ENCODE measurements around the gene IL27RA. TPM values are rescaled to one million over a fixed set of nuclear protein-coding genes. Genes with fewer than 3 reads are reported as not detected.

The IL27RA gene
- total RNA-seq, 2 donors from 2014 or later: 10.3 to 10.8 TPM

DNA sequence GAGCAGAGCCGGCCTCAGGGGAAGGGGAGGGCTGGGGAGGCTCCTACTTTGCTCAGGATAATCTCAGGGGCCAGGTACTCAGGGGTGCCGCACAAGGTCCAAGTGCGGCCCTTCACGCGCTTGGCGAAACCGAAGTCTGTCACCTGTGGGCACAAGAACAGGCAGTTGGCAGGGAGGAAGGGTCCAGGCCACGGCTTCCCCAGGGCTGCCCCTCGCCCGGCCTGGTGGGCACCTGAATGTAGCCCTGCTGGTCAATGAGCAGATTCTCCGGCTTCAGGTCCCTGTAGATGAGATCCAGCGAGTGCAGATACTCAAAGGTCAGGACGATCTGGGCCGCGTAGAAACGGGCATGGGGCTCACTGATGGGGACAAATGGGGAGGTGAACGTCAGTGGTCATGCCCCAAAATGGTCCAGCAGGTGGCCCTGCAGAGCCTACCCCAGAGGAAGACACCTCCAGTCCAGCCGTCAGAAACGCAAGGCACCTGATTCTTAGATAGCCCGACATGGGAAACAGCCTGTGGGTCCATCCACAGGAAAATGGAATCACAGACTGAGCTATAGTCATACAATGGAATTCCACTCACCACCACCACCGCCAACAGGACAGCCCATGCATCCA lies 66.1 kb downstream of the IL27RA start:
- Histone ChIP-seq H3K4me3 (ENCODE audit: low read length) (no peak overlapping the region), H3K27me3 (ENCODE audit: control insufficient read depth, insufficient read depth, low read length, poor library complexity, severe bottlenecking) (no peaks in the 10 kb centered on the region), H3K36me3 (ENCODE audit: control insufficient read depth, insufficient read depth, low read length) (peaks cover 10% of the 10 kb centered on the region), H3K27ac (ENCODE audit: low read depth, low read length) (no peak overlapping the region), H3K9ac (ENCODE audit: extremely low read depth, low read length, poor library complexity, severe bottlenecking) (no peak overlapping the region), H3K9me3 (ENCODE audit: control insufficient read depth, low read length) (peaks cover 9% of the 10 kb centered on the region), H3K4me1 (ENCODE audit: control insufficient read depth, insufficient read depth, low read length) (no peaks in the 10 kb centered on the region)
- TF ChIP-seq, protein P1, sequence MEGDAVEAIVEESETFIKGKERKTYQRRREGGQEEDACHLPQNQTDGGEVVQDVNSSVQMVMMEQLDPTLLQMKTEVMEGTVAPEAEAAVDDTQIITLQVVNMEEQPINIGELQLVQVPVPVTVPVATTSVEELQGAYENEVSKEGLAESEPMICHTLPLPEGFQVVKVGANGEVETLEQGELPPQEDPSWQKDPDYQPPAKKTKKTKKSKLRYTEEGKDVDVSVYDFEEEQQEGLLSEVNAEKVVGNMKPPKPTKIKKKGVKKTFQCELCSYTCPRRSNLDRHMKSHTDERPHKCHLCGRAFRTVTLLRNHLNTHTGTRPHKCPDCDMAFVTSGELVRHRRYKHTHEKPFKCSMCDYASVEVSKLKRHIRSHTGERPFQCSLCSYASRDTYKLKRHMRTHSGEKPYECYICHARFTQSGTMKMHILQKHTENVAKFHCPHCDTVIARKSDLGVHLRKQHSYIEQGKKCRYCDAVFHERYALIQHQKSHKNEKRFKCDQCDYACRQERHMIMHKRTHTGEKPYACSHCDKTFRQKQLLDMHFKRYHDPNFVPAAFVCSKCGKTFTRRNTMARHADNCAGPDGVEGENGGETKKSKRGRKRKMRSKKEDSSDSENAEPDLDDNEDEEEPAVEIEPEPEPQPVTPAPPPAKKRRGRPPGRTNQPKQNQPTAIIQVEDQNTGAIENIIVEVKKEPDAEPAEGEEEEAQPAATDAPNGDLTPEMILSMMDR (conservative IDR thresholded peaks at IDR 0.05): peak; percentile 57
- Mint-ChIP-seq H3K9me3 (peaks cover 20% of the 10 kb centered on the region), H3K27ac (peak overlapping the region; percentile 18), H3K27me3 (ENCODE audit: insufficient read depth) (peaks cover 5% of the 10 kb centered on the region), H3K4me1 (no peaks in the 10 kb centered on the region), H3K4me3 (no peak overlapping the region), H3K36me3 (ENCODE audit: low read depth) (peaks cover 31% of the 10 kb centered on the region)
- WGBS, 2 experiments (ENCODE audit: insufficient coverage in 1 of 2, insufficient read length in 1 of 2): 91 to 93% methylated on average over 19 to 21 of the region's 21 CpGs
- DNase-seq: peak; percentile 63

DNA sequence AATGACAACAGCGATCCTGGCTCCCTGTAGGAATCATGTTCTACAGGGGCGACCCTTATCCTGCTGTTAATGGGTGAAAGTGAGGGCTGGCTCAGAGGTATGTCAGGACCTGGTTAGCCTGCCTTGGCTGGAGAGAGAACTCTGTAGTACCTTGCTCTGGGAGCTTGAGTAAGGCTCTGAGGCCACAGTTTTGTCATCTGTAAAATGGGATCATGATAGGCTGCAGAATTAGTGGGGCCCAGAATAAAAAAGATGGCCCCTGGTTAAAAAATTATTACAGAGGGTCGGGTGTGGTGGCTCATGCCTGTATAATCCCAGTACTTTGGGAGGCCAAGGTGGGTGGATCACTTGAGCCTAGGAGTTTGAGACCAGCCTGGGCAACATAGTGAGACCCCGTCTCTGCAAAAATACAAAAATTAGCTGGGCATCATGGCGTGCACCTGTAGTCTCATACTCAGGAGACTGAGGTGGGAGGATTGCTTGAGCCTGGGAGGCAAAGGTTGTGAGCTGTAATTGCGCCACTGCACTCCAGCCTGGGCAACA lies 69.5 kb downstream of the IL27RA start:
- Mint-ChIP-seq H3K4me3 (no peak overlapping the region), H3K9me3 (no peaks in the 10 kb centered on the region), H3K36me3 (ENCODE audit: low read depth) (peaks cover 41% of the 10 kb centered on the region), H3K27ac (no peak overlapping the region), H3K27me3 (ENCODE audit: insufficient read depth) (no peaks in the 10 kb centered on the region), H3K4me1 (no peaks in the 10 kb centered on the region)
- Histone ChIP-seq H3K9ac (ENCODE audit: extremely low read depth, low read length, poor library complexity, severe bottlenecking) (no peak overlapping the region), H3K4me1 (ENCODE audit: control insufficient read depth, insufficient read depth, low read length) (no peaks in the 10 kb centered on the region), H3K4me3 (ENCODE audit: low read length) (no peak overlapping the region), H3K27ac (ENCODE audit: low read depth, low read length) (no peak overlapping the region), H3K9me3 (ENCODE audit: control insufficient read depth, low read length) (no peaks in the 10 kb centered on the region), H3K36me3 (ENCODE audit: control insufficient read depth, insufficient read depth, low read length) (peaks cover 21% of the 10 kb centered on the region), H3K27me3 (ENCODE audit: control insufficient read depth, insufficient read depth, low read length, poor library complexity, severe bottlenecking) (no peaks in the 10 kb centered on the region)
- TF ChIP-seq, protein P1 (conservative IDR thresholded peaks at IDR 0.05): no peak
- DNase-seq: no peak
- 88 to 95% methylated on average over 5 to 6 of the region's 6 CpGs for WGBS, 2 experiments (ENCODE audit: insufficient coverage in 1 of 2, insufficient read length in 1 of 2)

DNA sequence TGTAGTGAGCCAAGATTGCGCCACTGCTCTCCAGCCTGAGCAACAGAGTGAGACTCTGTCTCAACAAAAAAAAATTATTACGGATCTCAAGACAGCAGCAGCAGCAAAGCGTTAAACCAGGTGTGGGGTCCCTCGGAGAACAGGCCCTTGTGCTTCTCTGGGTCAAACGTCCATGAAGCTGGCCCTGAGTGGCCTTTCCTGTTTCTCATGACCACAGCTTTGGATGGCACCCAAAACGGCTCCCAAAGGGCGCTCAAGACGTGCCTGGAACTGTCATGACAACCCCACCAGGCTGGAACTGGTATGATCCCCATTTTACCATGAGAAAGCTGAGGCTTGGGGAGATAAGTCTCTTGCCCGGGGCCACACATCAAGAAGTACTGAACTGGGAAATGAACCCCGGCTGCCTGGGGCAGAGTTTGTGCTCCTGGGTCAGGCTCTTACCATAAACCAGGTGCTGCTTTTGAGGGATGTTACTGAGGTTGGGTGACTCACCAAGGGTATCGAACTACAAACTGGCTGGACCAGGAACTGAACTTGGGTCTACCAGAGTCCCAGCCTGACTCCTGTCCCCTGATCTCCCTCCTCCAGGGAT lies 70.6 kb downstream of the IL27RA start:
- H3K4me1 ChIP-seq (ENCODE audit: control insufficient read depth, insufficient read depth, low read length): no peaks in the 10 kb centered on the region
- no peaks in the 10 kb centered on the region for H3K9me3 ChIP-seq (ENCODE audit: control insufficient read depth, low read length)
- WGBS, 2 experiments (ENCODE audit: insufficient coverage in 1 of 2, insufficient read length in 1 of 2): 93 to 96% methylated on average over 6 to 11 of the region's 11 CpGs
- H3K36me3 ChIP-seq (ENCODE audit: control insufficient read depth, insufficient read depth, low read length): peaks cover 21% of the 10 kb centered on the region
- Mint-ChIP-seq H3K27ac (no peak overlapping the region), H3K36me3 (ENCODE audit: low read depth) (peaks cover 40% of the 10 kb centered on the region), H3K9me3 (no peaks in the 10 kb centered on the region), H3K4me1 (no peaks in the 10 kb centered on the region), H3K4me3 (no peak overlapping the region), H3K27me3 (ENCODE audit: insufficient read depth) (no peaks in the 10 kb centered on the region)
- H3K27ac ChIP-seq (ENCODE audit: low read depth, low read length): no peak overlapping the region
- TF ChIP-seq, protein P1 (conservative IDR thresholded peaks at IDR 0.05): no peak
- H3K9ac ChIP-seq (ENCODE audit: extremely low read depth, low read length, poor library complexity, severe bottlenecking): no peak overlapping the region
- no peak overlapping the region for H3K4me3 ChIP-seq (ENCODE audit: low read length)
- no peak for DNase-seq
- no peaks in the 10 kb centered on the region for H3K27me3 ChIP-seq (ENCODE audit: control insufficient read depth, insufficient read depth, low read length, poor library complexity, severe bottlenecking)
